ENCODE measurements around the gene H1-8. TPM values are rescaled to one million over a fixed set of nuclear protein-coding genes. Genes with fewer than 3 reads are reported as not detected.
A peak's percentile ranks its signal among the peaks of the same experiment; 100 is the strongest.

The H1-8 gene
- total RNA-seq, 1 donor from 2014 or later: not detected

DNA sequence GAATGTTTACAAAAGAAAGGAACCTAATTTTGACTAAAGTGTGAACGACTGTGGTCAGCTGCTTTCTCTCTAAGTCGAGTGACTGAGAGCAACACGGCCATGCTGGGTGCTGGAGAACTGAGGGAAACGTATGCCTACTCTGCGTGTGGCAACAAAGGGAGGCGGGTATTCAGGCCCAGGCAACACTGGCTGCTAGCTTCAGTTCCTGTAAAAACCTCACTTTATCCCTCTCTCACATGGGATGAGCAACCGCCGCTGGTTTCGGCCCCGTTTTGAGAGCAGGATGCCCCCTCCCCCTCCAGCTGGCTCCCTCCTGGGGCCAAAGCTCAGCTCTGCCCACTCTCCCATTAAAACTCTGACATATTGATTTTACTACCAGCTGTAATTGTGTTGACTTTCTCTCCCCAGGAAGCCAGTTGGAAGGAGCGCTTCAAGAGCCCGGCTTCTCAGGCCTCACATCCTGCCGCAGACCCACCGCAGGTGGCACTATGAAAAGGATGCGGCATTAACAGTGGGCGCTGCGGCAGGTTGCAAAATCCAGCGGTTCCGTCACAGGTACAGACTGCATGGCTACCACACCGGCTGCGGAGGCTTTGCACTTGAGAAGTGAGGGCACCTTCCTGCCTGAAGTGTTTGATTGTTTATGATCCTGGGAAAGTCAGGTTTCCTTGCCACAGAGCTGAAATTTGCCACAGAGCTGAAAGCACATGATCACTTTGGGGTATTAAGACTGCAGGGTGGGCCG, 50.8 kb downstream of the H1-8 start:
- peak; percentile 57 for DNase-seq (ENCODE audit: low spot score)

DNA sequence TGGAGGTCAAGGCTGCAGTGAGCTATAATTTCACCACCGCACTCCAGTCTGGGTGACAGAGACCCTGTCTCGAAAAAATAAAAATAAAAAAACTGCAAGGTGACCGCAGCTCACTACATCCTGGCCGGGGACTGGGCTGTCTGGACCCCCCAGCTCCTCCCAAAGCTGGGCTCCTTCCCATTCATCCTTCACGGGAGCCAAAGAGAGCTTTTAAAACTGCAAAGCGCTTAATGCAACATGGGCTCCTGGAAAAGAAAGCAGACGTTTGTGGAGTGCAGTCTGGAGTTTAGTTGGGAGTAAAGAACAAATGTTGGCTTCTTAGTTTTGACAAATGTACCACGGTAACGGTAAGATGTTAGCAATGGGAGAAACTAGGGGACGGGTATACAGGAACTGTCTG, 51.4 kb downstream of the H1-8 start:
- DNase-seq (ENCODE audit: low spot score): no peak

DNA sequence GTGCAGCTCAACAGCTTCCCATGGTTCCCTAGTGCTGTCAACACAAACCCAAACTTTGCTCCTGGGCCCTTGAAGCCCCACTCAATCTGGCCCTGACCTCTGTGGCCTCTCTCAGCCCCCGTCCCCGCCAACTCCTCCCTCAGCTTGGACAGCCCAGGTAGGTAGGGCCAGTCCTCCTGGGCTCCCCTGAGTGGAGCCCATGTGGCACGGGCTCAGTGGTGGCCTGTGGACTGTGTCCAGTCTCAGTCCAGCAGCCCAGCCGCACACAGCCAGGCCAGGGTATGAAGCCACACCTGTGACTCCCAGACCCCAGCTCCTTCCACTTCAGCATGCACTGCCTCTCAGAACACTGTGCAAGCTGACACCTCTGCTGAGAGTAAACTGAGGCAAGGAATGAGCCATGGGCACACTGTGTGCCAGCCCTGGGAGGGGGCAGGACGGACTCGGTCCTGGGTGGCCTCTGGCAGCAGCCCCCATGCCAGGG, 52.0 kb downstream of the H1-8 start:
- no peak for DNase-seq (ENCODE audit: low spot score)

DNA sequence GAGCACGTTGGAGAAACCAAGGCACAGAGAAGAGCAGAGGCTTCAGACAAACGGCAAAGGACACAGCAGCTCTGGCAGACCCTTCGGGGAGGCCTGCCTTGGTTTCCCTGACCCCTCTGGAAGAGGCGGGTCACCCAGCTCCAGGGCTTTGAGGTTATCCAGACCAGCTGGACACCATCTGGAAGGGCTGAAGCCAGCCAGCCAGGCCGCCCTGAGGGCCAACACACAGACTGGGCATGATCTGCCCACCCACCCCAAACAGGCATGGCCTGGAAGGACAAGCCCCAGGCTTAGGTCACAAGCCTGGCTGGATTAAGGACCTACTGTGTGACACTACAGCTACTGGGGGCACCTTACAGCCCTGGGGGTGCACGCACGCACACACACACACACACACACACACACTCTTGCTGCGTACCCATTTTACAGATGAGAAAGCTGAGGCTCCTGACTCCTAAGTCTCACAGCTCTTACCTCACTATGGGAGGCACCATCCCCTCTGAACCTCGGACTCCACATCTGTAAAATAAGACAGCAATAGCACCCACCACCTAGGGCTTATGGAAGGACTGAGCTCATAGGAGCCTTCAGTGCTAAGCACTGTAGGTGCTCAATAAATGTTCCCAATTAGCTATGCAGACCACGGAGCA, 52.7 kb downstream of the H1-8 start:
- DNase-seq (ENCODE audit: low spot score): no peak

DNA sequence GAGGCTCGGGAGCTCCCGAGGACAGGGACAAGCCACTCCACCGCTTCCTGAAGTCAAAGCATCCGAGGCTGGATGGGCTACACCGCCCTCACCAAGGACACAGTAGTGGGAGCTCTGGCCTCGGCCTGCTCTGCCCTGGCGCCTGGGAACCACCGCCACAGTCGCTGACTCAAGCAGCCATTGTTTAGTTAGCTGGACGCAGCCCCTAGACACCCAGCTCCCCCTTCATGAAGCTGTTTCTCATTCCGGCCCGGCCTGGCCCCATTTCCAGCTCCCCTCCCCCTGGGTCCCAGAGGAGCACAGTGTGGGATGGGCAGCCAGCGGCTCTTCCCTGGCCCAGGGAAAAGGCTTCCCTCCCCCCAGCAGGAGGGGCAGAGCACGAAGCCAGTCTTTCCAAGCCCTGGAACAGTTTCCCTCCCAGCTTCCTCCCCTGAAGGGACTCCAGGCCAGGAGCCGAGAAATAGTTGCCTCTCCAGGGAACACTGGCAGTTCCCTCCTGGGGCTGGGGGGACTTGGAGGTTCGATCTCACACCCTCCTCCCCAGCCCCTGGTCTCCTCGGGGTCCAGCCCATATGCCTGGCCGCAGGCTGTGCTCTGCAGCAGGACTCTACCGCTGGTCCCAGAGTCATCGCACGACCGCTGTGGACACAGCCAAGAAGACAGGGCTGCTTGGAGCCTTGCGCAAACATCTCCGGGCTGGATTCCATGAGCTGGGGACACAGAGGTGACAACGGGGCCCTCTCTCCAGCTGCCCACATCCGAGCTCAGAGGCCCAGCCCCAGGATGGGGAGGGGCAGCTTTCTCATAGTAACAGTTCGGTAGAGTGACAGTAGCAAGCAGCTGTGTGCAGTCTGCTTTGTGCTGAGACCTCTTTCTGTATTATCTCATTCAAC, 53.5 kb downstream of the H1-8 start:
- DNase-seq (ENCODE audit: low spot score): peak; percentile 71

DNA sequence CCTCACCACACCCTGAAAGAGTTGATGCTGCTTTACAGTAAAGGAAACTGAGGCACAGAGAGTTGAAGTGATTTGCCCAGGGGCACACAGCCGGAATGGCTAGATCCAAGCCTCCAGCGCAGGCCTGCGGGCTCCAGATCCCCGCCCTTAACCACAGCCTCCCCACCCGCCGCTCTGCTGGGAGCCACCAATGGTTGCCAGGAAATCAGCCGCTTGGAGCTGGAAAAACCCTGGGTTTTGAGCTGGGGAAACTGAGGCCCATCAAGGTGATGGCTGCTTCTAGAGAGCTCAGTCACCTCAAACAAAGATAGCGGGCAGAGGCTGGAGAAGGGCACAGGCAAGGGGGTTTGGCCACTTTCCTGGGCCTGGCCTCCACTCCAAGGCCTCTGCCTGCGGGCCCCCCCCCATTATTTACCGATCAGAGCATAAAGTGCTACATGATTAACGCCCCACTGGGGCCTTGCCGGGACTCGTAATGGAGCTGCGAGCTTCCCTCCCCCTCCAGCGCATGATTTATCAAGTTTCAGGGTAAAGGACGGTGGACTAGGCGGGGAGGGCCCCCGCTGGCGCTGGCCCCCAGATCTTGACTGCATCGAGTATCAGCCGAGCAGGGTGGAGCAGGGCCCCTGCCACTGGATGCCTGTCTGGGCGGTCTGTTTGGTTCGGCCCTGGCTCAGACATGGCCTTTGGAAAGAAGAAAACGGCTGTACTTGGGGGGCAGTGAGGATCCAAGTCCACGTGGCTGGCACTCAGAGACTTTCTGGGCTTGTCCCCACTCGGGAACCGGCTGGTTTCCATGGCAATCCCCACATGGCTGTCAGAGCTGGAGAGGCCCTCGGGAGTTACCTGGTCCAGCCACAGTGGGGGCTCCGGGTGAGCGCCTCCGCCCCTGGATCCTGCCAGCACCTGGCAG, 54.4 kb downstream of the H1-8 start:
- no peak for DNase-seq (ENCODE audit: low spot score)

DNA sequence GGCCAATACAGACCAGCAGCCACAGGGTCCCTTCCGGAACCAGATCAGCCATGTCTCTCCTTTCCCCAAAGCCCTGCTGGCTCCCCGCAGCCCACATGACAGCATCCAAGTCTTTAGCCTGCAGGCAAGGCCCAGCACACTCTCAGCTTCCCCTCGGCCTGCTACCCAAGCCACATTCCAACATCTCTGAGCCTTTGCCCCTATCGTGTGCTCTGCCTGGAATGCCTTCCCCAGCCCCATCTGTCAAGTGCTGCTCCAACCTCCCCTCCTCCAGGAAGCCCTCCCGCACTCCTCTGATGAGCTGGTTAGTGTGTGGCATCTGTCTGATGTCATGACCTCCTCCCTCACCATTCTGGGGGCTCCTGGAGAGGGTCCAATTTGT, 55.0 kb downstream of the H1-8 start:
- no peak for DNase-seq (ENCODE audit: low spot score)

DNA sequence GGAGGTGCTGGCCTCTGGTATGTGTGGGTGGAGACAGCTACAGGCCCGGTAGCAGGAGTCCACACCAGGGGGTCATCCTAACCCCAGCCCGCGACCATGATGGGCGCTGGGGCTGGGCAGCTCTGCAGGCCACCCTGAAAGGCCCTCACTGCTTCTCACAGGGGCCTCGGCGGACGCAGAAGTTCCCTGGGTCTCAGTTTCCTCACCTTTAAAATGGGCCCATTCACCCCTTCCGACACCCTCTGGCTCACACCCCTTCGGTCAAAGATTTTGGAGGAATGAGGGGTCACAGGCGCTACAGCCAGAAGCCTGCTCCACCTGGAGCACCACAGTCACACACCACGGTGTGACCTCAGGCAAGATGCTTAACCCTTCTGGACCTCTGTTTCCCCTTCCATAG, 55.5 kb downstream of the H1-8 start:
- no peak for DNase-seq (ENCODE audit: low spot score)

DNA sequence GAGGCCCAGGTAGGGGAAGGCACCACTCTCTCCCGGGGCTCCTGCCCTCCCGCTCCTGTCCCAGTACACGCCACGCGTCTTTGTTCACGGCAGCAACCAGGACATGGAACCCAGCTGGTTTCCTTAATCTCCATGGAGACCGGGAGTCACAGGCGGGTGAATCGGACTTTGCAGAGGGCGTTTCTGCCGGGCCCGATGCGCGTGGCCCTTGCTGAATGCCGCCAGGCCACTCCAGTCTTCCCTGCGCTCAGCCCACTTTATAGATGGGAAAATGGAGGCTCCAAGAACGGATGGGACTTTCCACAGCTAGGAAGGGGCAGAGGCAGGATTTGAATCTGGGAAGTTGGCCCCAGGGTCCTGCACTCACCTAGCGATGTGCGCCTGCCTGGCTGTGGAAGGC, 56.1 kb downstream of the H1-8 start:
- no peak for DNase-seq (ENCODE audit: low spot score)

DNA sequence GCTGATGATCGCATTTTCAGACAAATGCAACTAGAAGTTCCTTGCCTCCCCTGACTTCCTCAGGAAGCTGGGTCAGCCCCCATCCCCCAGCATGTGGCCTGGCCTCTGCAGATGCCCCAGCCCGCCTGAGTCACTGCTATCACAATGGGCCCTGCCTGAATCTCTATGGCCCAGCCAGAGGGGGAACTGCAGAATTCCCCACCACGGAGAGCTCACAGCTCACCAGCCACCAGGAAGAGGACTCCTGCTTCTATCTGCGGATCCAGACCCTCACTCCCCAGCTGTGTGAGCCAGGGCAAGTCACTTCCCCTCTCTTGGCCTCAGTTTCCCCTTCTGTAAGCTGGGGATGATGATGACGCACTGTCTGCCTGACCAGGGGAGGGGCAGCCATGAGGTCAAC, 56.6 kb downstream of the H1-8 start:
- no peak for DNase-seq (ENCODE audit: low spot score)

DNA sequence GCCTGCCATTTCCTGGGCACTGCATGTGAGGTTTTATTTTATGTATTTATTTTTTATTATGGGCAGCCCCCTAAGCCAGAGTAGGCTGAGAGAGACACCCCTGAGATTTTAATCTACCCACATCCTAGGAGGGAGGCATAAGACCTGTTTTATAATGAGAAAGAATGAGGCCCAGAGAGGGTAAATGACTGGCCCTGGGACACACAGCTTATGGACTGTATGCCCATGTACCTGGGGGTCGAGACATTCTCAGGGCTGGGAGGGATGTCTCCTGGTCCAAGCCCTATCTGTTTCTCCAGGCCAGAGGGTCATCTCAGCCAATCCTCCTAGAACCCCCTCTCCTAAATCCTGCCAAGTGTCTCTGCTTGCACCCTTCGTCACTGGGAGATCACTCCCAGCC, 57.4 kb downstream of the H1-8 start:
- no peak for DNase-seq (ENCODE audit: low spot score)

Other genes starting within 250 kb of the H1-8 start
- 4.9 TPM for gene EFCAB12, start 114.5 kb upstream of the H1-8 start, total RNA-seq
- 34.9 TPM for gene MBD4, start 103.2 kb upstream of the H1-8 start, total RNA-seq
- 28.6 TPM for gene IFT122, start 103.0 kb upstream of the H1-8 start, total RNA-seq
- gene RHO, start 14.5 kb upstream of the H1-8 start, total RNA-seq: not detected
- 82.2 TPM for gene PLXND1, start 63.5 kb downstream of the H1-8 start, total RNA-seq

Data from mucosa of gallbladder (tissue), 1 donor.